DND-41 (cell line): ENCODE measurements around the gene CNN3.

Experiments used
- CTCF ChIP-seq: IDR thresholded peaks from 2 replicates; pipeline ENCODE4 v1.5.1; 2012; ENCODE audit warnings: borderline replicate concordance, low read length, moderate library complexity, mild to moderate bottlenecking; ENCODE audit not compliant: poor library complexity, severe bottlenecking; ENCODE audit errors: extremely low read depth
- EZH2 ChIP-seq: IDR thresholded peaks from 3 replicates; pipeline ENCODE4 v1.6.1; 2012; ENCODE audit warnings: borderline replicate concordance, low read depth, mild to moderate bottlenecking, moderate library complexity, low read length, inconsistent platforms; ENCODE audit not compliant: severe bottlenecking

DNA sequence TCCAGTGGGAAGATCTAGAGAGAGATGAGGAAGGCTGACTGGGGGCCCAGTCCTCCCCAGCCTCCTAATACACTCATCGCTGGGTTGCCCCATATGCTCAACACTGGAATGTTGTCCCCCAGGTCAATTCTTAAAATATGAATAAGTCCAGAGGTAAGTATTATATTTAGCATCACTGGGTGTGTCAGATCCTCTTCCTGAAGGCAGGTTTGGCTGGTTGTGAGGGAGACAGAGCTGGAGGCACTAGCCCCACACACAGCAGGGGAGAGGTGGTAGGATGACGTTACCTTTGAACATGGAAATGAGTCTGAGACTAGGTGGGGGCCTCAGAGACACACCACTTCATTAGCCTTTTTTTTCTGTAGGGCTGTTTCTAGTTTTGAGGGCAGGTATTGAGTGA is 64.2 kb downstream of the CNN3 start:
- TF ChIP-seq CTCF (no peak), EZH2 (no peak)
